ENCODE measurements around the gene ELAPOR1.

ELAPOR1 gene, protein sequence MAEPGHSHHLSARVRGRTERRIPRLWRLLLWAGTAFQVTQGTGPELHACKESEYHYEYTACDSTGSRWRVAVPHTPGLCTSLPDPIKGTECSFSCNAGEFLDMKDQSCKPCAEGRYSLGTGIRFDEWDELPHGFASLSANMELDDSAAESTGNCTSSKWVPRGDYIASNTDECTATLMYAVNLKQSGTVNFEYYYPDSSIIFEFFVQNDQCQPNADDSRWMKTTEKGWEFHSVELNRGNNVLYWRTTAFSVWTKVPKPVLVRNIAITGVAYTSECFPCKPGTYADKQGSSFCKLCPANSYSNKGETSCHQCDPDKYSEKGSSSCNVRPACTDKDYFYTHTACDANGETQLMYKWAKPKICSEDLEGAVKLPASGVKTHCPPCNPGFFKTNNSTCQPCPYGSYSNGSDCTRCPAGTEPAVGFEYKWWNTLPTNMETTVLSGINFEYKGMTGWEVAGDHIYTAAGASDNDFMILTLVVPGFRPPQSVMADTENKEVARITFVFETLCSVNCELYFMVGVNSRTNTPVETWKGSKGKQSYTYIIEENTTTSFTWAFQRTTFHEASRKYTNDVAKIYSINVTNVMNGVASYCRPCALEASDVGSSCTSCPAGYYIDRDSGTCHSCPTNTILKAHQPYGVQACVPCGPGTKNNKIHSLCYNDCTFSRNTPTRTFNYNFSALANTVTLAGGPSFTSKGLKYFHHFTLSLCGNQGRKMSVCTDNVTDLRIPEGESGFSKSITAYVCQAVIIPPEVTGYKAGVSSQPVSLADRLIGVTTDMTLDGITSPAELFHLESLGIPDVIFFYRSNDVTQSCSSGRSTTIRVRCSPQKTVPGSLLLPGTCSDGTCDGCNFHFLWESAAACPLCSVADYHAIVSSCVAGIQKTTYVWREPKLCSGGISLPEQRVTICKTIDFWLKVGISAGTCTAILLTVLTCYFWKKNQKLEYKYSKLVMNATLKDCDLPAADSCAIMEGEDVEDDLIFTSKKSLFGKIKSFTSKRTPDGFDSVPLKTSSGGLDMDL
- total RNA-seq: 0.06 to 0.38 (median 0.21) reads per million in 18 experiments

DNA sequence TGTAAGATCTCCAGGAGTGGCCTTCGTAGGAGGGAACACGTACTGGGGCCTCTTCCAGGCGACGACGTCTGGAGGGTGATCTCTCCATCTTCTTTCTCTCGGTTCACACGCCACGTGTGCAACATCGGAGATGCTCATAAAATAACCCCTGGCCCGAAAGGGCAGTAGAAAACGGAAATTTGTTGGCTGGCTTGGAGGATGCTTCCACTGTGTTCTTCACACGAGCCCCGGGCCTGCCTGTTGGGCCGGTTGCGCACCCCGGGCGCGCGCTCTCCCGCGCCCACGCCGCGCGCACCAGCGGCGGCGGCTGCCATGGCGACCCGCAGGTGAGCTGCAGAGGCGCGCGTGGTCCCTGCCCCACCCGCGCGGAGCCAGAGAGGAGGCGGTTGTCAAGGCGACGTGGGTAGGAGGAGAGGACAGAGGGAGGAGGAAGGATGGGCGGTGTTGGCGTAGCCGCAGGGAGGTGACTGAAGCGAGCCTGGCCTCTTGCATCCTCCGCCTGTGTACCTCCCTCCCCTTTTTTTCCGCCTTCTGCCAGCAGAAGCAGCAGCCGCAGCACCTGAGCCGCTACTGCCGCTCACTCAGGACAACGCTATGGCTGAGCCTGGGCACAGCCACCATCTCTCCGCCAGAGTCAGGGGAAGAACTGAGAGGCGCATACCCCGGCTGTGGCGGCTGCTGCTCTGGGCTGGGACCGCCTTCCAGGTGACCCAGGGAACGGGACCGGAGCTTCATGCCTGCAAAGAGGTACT is at the start of gene ELAPOR1:
ELAPOR1 (plus strand) TSS at position 526 of the 752 bp plus-strand sequence; CDS start at position 595, 69 bp downstream.
- peak in 1 of 2 donors; percentile 21 for DNase-seq

- no peak for DNase-seq
These were observed 48.8 kb upstream of the ELAPOR1 start for GRCh38 chr1:109065137-109065536.

DNA sequence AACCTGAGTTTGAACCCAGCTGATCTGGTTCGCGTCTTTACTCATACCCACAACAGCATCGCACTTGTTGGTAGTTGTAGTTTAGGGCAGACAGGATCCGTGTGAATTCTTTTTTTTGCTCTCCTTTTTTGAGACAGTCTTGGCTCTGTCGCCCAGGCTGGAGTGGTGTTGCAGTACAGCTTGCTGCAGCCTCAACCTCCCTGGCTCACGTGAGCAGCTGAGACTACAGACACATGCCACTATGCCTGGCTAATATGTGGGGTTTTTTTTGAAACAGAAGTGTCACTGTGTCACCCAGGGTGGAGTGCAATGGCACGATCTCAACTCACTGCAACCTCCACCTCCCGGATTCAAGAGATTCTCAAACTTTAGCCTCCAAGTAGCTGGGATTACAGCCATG is 46.0 kb upstream of the ELAPOR1 start:
- DNase-seq: no peak

DNA sequence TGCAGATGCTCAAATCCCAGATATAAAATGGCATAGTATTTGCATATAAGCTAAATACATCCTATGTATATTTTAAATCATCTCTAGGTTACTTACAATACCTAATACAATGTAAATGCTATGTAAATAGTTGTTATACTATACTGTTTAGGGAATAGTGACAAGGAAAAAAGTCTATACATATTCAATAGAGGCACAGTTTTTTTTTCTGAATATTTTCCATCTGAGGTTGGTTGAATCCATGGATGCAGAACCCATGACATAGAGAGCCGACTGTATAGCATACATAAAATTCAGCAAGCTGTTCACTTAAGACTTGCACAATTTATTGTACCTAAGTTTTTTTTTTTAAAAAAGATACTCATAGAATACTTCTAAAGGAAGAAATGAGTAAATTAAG is 44.6 kb upstream of the ELAPOR1 start:
- no peak for DNase-seq

DNA sequence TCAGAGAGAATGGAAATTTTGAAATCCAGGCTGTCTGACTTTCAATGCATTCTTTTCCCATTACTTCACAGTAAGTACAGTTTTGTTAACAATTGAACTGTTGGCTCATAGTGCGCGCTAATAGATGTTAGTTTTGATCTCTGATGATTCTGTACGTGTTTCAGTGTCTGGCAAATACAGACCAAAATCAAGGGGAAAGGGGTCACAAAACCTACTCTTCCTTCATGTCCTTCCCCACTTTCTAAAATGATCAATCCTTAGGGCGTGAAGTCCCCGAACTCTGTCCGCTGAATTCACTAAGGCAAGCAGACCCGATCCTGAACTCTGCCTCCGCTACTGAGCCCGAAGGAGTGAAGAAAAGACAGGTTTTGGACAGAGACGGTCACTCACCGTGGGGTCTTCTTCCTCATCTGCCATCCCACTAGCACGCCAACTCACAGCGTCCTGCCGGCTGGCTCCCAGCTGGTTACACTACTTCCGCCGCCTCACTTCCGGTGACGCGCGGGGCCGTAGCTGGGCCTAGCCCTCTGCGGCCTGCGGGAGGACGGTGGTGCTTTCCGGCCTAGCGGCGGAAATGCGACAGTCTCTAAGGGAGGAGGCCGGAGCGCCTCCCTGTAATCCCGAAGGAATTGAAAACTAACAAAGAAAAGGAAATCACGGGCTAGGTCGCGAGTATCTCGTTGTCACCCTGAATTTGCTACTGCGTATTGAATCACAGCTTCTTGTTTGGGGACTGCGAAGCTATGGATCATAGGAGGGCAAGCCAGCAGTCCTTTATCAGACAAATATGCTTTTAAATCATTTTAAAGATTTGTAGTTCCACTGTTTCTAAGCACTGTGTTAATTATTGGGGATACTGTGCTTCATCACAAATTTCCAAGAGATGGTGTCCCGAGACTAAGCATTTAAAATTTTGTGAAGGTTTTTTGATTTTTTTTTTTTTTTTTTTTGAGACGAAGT is 38.1 kb upstream of the ELAPOR1 start, which contains the start of gene TAF13:
TAF13 (minus strand) TSS at position 473 of the 960 bp plus-strand sequence; CDS start at position 417, 56 bp downstream.
- peak; percentile 95 to 98 for DNase-seq

- no peak for DNase-seq
These were observed 35.6 kb upstream of the ELAPOR1 start for GRCh38 chr1:109078317-109078716.

DNA sequence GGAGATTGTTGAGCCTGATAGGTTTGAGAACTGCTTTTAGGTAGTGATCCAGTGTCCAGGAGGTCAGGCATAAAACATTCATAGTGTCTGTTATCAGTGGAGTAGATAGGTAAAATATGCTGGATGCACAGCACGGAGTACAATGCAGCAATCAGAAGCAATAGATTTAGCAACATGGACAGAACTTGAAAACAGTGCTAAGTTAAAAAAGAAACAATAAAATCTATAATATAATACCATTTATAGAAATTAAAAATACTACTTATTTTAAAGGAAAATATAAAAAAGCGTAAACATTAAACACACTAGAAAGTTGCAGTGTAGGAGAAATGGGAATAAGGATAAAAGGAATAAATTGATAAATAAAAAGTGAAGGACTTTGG is 34.7 kb upstream of the ELAPOR1 start:
- no peak for DNase-seq

GRCh38 chr1:109080441-109081082 is 33.4 kb upstream of the ELAPOR1 start:
- no peak for DNase-seq

- DNase-seq: no peak
These were observed 30.4 kb upstream of the ELAPOR1 start for GRCh38 chr1:109083501-109083900.

GRCh38 chr1:109083923-109084322 is 30.0 kb upstream of the ELAPOR1 start:
- DNase-seq: peak in 1 of 2 donors; percentile 30

GRCh38 chr1:109084563-109085517 is 29.1 kb upstream of the ELAPOR1 start:
- DNase-seq: no peak

- DNase-seq: peak; percentile 36 to 44
These were observed 24.5 kb upstream of the ELAPOR1 start for GRCh38 chr1:109089242-109090015.

- peak; percentile 96 to 97 for DNase-seq
These were observed 23.5 kb upstream of the ELAPOR1 start, which contains the start of gene TMEM167B for GRCh38 chr1:109090196-109091077. Gene TMEM167B (plus strand): TSS chr1:109090764. CDS start chr1:109090873, 109 bp downstream.

- DNase-seq: peak; percentile 46 to 52
These were observed 22.7 kb upstream of the ELAPOR1 start for GRCh38 chr1:109091078-109091838.

GRCh38 chr1:109091839-109092193 is 22.1 kb upstream of the ELAPOR1 start:
- peak; percentile 69 to 78 for DNase-seq

DNA sequence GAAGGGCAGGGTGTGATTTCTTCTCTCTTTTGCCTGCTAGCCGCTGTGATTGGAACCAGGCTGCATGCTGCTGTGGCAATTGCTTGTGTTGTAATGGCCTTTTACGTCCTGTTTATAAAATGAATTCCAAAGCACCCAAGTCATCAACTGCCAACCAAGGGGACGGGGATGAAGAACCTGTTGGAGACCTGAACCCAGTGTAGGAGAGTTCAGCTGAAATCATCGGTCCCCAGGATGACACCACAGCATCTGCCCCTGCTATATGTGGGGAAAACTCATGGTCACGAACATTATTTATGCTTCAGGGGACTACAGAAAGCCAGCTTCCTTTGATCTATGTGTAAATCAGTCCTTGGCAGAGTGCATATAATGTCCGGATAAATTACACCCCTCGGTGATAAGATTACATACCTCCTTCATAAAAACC is 19.5 kb upstream of the ELAPOR1 start:
- no peak for DNase-seq

DNA sequence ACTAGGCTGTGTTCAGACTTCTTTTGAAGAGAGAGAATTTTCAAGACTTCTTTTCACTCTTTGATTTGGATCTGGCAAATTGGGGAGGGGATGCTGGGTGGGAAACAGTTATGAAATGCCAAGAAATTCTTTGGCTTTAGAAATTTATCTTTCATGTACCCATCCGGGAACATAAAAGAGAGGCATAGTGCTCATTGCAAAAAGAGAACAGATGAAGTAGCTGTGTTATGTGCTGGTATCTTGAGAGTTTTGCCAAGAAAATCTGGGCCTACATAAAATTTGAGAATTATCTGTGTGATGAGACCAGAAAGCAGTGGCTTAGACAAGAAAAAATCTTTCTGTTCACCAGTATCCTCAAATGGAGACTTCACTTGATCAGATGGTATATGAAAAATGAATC is 19.0 kb upstream of the ELAPOR1 start:
- DNase-seq: no peak

Data from inflammatory macrophage (primary cell).